ENCODE data around the gene ATP1A3.
A peak's percentile ranks its signal among the peaks of the same experiment; 100 is the strongest.

Gene ATP1A3

GRCh38 chr19:41927497-41928192 lies 66.4 kb downstream of the ATP1A3 start:
- DNase-seq: no peak

DNA sequence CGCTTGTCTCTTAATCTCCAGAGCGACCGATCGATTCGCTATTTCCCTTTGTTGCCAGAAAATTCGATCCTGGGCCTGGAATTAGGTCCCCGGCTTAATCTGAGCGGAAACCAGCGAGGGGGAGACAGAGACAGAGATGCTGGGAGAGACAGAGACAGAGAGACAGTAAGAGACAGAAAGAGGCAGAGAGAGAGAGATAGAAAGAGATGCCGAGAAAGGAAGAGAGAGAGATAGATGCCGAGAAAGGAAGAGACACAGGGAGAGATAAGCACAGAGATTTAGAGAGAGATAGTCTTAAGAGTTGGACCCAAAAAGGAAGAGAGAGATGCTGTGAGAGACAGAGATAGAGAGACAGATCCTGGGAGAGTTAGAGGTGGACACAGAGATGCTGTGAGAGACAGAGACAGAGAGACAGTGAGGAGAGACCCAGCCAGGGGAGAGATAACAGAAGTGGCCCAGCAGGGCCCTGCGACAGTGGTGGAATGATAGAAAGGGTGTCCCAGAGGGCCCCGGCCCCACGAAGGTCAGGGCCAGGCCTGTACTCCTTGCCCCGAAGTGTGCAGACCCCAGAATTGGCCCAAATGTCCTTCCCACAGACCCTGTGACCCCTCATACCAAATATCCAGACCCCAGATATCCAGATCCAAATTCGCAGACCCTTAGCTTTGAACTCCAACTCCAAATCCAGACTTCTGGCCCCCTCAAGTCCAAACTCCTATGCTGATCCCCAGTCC lies 67.1 kb downstream of the ATP1A3 start:
- no peak for DNase-seq

GRCh38 chr19:41926028-41926762 lies 67.8 kb downstream of the ATP1A3 start:
- DNase-seq: no peak

GRCh38 chr19:41925208-41926003 lies 68.6 kb downstream of the ATP1A3 start:
- no peak for DNase-seq

- no peak for DNase-seq
These were observed 69.6 kb downstream of the ATP1A3 start for GRCh38 chr19:41924151-41925145.

- DNase-seq: no peak
These were observed 70.8 kb downstream of the ATP1A3 start for GRCh38 chr19:41923045-41923788.

DNA sequence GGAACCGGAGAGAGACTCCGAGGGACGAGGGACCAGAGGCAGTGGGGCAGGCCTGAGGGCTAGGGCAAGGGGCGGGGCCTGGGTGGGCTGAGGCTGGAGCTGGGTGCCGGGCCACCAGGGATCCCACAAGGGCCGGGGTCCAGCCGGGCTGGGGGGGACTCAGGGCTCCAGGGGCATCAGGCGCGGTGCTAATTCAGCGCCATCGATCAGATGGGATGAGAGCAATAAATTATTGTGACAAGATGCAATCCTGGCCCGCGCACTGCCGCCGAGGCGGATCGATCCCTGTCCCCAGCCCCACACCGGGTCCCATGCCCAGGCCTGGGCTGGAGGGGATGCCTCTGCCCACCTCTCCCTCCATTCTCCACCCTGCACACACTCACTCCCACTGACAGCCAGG lies 71.4 kb downstream of the ATP1A3 start:
- no peak for DNase-seq

DNA sequence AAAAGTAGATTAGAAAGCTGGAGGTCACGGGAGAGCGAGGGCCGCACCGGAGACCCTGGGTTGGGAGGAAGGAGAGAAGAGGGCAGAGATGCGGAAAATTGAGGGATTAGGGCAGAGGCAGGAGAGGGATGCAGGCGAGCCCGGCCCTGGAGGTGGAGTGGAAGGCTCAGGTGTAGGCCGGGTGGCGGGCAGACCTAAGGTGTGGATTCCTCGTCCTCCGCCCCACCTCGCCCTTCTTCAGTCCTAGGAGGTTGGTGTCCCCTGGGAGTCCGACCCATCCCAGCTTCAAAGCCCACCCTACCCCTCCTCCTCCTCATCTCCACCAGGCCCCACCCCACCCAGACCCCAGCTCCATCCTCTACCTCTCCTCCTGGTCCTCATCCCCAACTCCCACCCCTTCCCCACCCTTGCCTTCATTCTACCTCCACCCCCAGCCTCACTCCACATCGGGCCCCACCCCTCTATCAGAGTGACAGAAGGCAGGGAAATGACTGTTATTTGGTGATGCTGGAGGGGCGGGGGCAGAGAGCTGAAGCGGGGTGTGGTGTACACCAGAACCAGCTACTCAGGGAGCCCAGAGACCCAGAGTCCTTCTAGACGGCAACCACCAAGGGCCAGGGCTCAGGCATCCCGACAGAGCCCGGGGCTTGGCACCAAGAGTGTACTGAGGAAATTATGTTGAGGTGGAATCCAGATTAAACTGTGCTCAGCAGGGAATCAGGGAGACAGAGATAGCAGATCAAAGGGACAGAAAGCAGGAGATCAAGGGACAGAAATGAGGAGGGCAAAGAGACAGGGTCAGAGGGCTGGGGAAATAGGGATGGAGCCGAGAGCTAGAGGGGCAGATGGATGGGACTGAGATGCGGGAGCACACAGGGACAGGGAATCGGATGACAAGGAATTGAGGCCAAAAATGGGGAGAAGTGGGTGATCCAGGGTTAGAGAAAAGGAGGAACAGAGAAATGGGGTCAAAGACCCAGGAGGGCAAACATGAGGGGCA lies 72.2 kb downstream of the ATP1A3 start:
- DNase-seq: no peak

GRCh38 chr19:41920882-41921576 lies 73.0 kb downstream of the ATP1A3 start:
- DNase-seq: peak in 1 of 2 donors; percentile 26

DNA sequence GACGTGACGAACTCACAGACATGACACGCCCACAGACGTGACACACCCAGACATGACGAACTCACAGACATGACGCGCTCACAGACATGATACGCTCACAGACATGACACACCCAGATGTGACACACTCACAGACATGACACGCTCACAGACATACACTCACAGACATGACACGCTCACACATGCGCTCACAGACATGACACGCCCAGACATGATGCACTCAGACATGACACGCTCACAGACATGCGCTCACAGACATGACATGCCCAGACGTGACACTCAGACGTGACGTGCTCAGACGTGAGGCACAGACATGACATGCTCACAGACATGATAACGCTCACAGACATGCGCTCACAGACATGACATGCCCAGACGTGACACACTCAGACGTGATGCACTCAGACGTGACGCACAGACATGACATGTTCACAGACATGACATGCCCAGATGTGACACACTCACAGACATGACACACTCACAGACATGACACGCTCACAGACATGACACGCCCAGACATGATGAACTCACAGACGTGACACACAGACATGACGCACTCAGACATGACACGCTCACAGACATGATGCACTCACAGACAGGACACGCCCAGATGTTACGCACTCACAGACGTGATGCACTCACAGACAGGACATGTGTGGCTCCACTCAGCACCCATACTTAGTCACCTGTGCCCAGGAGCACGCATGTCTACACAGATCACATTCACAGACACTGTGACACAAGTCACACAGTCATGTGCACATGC lies 73.9 kb downstream of the ATP1A3 start:
- DNase-seq: no peak

DNA sequence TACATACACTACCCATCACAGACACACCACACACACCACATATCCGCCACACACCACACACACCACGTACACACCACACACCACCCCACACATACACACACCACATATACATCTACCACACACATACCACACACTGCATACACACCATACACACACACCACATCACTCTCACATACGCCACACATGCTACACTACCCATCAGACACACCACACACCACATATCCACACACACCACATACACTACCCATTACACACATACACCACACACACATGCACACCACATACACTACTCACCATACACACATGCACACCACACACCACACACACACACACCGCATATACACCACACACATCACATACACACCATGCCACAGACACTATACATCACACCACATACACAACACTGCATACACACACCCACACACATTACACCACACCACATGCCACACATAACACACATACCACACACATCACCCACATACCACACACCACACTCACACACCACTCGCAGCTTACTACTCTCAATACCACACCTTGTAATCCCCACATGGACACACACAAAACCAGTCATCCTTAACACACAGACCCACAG lies 75.3 kb downstream of the ATP1A3 start:
- no peak for DNase-seq

GRCh38 chr19:41918095-41918494 lies 75.9 kb downstream of the ATP1A3 start:
- no peak for DNase-seq

GRCh38 chr19:41917676-41918075 lies 76.4 kb downstream of the ATP1A3 start:
- DNase-seq: no peak

All from bone marrow (tissue), 2 donors.